ENCODE data around the gene MROH8.
A peak's percentile ranks its signal among the peaks of the same experiment; 100 is the strongest.
"Not testable (repeated sequence)": the region's sequence is repeated elsewhere in the genome, so short reads cannot be mapped to it uniquely, and the experiment has no call there.

The MROH8 gene

GRCh38 chr20:37090407-37090806 lies 88.9 kb downstream of the MROH8 start:
- DNase-seq (ENCODE audit: low spot score): no peak

DNA sequence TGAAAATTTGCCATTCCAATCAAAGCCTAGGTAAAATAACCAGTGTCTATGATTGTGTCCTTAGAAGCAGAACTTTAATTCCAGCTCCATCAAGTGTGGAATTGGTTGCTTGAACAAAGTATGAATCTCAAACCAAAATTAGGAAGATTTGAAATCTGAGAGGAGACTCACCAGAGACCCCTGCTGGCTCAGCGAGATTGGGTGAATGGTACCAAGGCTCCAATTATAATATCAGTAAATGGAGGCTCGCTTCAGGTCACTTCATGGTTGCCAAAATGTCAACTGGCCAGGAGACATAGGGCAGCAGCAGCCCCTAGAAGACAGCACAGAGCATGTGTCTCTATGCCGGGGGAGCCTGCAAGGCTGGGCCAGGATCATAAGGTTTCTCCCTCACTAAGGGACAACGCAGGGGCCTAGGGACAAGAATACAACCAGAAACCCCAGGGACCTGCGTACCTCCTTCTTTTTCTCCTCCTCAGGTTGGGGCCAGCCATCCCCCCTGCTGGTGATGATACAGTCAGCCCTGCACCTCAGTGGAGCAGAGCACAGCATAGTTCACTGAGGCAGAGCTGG lies 97.5 kb downstream of the MROH8 start:
- DNase-seq (ENCODE audit: low spot score): peak; percentile 24

DNA sequence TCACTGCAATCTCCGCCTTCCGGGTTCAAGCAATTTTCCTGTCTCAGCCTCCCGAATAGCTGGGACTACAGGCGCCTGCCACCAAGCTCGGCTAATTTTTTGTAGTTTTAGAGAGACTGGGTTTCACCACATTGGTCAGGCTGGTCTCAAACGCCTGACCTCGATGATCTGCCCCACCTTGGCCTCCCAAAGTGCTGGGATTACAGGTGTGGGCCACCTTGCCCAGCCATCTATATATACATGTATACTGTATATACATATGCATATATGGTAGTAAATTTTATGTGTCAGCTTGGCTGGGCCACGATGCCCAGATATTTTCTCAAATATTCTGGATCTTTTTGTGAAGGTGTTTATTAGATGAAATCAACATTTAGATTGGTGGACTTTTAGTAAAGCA lies 102.3 kb downstream of the MROH8 start:
- no peak for DNase-seq (ENCODE audit: low spot score)

- no peak for DNase-seq (ENCODE audit: low spot score)
Observed at GRCh38 chr20:37075932-37076685, 103.2 kb downstream of the MROH8 start.

DNA sequence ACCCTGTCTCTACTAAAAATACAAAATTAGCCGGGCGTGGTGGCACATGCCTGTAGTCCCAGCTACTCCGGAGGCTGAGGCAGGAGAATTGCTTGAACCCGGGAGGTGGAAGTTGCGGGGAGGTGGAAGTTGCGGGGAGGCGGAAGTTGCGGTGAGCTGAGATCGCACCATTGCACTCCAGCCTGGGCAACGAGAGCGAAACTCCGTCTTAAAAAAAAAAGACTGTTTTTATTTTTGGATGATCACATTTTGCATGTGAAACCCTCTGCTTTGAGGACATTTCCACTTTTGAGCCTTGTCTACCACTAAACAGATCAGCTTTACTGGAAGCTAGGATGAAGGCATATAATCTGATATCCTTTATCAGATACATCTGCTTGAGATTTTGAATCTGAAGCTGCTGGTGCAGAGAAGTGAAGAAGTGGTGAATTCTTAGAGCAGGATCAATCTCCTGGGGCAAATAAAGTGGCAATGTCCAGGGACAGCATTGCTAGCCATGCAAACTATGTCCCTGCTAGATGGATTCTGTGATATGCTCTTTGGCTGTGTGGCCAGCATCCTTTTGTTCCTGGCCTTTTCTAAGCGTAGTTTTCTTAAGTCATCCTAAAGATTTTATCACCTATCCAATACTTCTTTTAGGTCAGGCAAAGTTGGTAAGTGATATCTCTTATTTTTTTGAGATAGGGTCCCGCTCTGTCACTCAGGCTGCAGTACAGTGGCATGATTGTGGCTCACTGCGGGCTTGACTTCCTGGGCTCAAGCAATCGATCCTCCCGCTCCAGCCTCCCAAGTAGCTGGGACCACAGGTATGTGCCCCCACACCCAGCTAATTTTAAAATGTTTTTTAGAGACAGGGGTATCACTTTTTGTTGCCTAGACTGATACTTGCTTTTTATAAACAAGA lies 106.8 kb downstream of the MROH8 start:
- peak; percentile 27 for DNase-seq (ENCODE audit: low spot score)

DNA sequence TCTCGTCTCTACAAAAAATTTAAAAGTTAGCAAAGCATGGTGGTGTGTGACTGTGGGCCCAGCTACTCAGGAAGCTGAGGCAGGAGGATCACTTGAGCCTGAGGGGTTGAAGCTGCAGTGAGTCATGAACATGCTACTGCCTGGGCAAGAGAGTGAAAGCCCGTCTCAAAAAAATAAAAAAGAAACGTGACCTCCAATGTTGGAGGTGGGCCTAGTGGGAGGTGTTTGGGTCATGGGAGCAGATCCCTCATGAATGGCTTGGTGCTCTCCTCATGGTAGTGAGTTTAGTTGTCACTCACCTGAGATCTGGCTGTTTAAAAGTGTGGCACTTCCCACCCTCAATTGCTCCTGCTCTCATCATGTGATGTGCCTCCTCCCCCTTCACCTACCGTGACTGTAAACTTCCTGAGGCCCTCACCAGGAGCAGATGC lies 107.9 kb downstream of the MROH8 start:
- DNase-seq (ENCODE audit: low spot score): no peak

DNA sequence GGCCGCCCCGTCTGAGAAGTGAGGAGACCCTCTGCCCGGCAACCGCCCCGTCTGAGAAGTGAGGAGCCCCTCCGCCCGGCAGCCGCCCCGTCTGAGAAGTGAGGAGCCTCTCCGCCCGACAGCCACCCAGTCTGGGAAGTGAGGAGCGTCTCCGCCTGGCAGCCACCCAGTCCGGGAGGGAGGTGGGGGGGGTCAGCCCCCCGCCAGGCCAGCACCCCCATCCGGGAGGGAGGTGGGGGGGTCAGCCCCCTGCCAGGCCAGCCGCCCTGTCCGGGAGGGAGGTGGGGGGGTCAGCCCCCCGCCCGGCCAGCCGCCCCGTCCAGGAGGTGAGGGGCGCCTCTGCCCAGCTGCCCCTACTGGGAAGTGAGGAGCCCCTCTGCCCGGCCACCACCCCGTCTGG lies 109.8 kb downstream of the MROH8 start:
- DNase-seq (ENCODE audit: low spot score): not testable (repeated sequence)

DNA sequence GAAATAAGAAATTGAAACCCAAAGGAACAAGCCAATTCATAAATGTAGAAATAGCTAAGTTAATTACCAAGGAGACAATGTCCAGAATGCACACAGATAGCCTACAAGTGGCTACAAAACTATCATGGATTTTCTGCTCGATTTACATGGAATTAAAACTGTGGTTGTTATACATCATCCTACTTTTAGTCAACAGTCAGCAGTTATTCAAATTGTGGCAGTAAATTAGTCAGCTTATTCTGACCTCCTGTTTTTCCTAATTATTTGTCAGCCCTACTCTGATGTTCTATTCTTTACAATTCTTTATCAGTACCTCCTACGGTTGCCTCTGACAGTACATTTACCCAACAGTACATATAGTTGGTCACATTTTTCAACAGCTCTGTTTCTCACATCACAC lies 113.2 kb downstream of the MROH8 start:
- no peak for DNase-seq (ENCODE audit: low spot score)

DNA sequence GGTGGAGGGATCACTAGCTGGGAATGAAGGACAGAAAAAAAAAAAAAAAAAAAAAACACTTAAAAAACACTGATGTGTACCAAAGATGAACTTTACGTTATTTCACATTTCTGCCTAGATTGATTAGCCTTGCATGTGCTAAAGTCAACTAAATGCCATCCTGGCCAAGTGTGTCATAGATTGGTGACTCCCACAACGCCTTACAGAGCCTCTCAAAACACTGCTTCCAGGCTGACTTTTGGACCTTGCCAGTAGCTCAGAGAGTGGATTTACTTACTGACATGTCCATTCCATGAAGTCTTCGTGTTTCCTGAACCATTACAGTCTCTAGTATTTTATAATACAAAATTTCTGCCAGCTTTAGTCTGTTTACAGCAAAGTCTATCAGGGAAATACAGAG lies 124.1 kb downstream of the MROH8 start:
- no peak for DNase-seq (ENCODE audit: low spot score)

- no peak for DNase-seq (ENCODE audit: low spot score)
Observed at GRCh38 chr20:37053230-37053950, 126.0 kb downstream of the MROH8 start.
